BJ (cell line): ENCODE results near the gene IFI27L1. TPM values are rescaled to one million over a fixed set of nuclear protein-coding genes. Genes with fewer than 3 reads are reported as not detected.

Experiments
- CTCF ChIA-PET: fragments of 350-600 bp; formaldehyde crosslinking; extraction: SDS; loops from one replicate; lab custom pipeline; 2021; ENCODE audit warnings: antibody characterized with exemption, inconsistent platforms; lab: Yijun Ruan, JAX
- POLR2A ChIA-PET: fragments of 300-600 bp; sonication (Branson Sonifier 250); formaldehyde crosslinking; extraction: SDS; loops from one replicate; lab custom pipeline; 2021; ENCODE audit warnings: antibody characterized with exemption; lab: Charles Lee
- DNase-seq: peaks from one replicate; pipeline ENCODE4 v3.0.0-alpha.2; 2011; ENCODE audit warnings: low read depth
- H3K27me3 ChIP-seq: 2 replicates; pipeline ENCODE4 v1.6.0; 2011; ENCODE audit warnings: low read length; ENCODE audit not compliant: control insufficient read depth, insufficient read depth
- H3K36me3 ChIP-seq: 2 replicates; pipeline ENCODE4 v1.5.1; 2011; ENCODE audit warnings: low read length; ENCODE audit not compliant: control insufficient read depth, insufficient read depth
- H3K4me3 ChIP-seq: 2 replicates; pipeline ENCODE4 v1.5.1; 2011; ENCODE audit warnings: low read depth, mild to moderate bottlenecking, control low read depth, low read length
- polyA plus RNA-seq: library from polyadenylated mRNA; depleted of rRNA; stranded (reverse); fragments of >200 nt; gene quantifications from 2 replicates; pipeline ENCODE4 v1.2.3, GENCODE V29; 2011
- TF ChIP-seq, protein P1 (sequence below): IDR thresholded peaks from 2 replicates; pipeline ENCODE4 v1.5.1; 2011; ENCODE audit warnings: low read depth, mild to moderate bottlenecking, control low read depth, inconsistent platforms, low read length, moderate library complexity; ENCODE audit not compliant: insufficient read depth

Gene IFI27L1
- polyA plus RNA-seq, 1 experiment = 18.6 TPM

DNA sequence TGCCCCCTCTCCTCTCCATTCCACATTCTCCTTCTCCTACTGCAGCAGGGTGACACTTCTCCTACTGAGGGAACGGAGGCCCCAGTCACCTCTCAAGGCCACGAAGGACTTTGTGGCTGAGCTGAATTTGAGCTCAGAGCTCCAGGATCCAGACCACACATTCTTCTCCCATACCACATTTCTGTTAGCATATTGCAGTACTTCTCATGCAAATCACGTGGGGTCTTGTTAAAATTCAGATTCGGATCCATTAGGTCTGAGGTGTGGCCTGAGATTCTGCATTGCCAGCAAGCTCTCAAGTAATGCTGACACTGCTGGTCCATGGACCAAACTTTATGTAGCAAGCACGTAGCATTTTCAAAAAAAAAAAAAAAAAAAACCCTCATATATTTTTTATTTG is 57.9 kb downstream of the IFI27L1 start:
- Histone ChIP-seq H3K4me3 (no peak overlapping the region), H3K36me3 (no peaks in the 10 kb centered on the region), H3K27me3 (peaks cover 4% of the 10 kb centered on the region)
- ChIA-PET CTCF (interaction anchor here (0.8 to 9.7 kb wide), 5 partner anchors 87 to 482 kb away, joined by 3 to 248 read pairs (median 37); no protein-coding TSS in a partner anchor), POLR2A (no interaction called here)
- TF ChIP-seq, protein P1, sequence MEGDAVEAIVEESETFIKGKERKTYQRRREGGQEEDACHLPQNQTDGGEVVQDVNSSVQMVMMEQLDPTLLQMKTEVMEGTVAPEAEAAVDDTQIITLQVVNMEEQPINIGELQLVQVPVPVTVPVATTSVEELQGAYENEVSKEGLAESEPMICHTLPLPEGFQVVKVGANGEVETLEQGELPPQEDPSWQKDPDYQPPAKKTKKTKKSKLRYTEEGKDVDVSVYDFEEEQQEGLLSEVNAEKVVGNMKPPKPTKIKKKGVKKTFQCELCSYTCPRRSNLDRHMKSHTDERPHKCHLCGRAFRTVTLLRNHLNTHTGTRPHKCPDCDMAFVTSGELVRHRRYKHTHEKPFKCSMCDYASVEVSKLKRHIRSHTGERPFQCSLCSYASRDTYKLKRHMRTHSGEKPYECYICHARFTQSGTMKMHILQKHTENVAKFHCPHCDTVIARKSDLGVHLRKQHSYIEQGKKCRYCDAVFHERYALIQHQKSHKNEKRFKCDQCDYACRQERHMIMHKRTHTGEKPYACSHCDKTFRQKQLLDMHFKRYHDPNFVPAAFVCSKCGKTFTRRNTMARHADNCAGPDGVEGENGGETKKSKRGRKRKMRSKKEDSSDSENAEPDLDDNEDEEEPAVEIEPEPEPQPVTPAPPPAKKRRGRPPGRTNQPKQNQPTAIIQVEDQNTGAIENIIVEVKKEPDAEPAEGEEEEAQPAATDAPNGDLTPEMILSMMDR = no peak
- DNase-seq = no peak

DNA sequence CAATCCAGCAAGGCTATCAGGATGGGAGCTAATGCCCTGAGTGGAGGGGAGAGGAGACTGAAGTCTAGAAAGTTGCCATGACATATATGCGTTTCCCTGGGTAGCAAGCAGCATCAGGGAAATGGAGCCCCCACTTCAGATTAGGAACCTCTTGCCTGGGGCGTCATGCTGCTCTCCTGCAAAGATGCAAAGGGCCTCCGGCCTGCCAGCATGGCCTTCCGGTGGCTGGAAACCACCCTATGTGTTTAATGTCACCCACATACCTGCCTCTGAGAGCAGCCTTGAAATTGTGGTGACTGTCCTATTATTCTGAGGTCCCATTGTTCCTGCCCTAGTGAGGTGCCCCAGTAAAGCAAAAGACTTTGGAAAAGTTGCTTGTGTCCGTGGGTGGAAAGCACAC is 58.3 kb downstream of the IFI27L1 start:
- H3K4me3 ChIP-seq = no peak overlapping the region
- DNase-seq = no peak
- TF ChIP-seq, protein P1 = no peak
- peaks cover 4% of the 10 kb centered on the region for H3K27me3 ChIP-seq
- no peaks in the 10 kb centered on the region for H3K36me3 ChIP-seq
- ChIA-PET POLR2A (no interaction called here), CTCF (interaction anchor here (0.6 to 9.7 kb wide), 5 partner anchors 102 to 1028 kb away, joined by 3 to 248 read pairs (median 3); no protein-coding TSS in a partner anchor)

DNA sequence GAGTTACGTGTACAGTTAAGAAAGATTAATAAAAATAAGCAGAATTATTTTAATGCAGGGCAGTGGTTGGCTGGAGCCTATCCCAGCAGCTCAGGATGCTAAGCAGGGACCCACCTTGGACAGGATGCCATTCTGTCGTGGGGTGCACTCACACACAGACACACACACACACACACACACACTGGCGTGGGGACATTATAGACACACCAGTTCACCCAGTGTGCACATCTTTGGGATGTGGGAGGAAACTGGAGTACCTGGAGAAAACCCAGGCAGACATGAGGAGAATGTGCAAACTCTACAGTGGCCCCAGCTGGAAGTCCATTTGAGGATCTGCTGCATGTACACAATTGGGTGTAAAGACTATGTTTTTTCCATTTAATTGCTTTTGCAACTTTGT is 61.1 kb downstream of the IFI27L1 start:
- CTCF ChIA-PET = interaction anchor here (0.6 to 9.7 kb wide), 10 partner anchors 9 to 250 kb away, joined by 3 to 248 read pairs (median 4); no protein-coding TSS in a partner anchor

DNA sequence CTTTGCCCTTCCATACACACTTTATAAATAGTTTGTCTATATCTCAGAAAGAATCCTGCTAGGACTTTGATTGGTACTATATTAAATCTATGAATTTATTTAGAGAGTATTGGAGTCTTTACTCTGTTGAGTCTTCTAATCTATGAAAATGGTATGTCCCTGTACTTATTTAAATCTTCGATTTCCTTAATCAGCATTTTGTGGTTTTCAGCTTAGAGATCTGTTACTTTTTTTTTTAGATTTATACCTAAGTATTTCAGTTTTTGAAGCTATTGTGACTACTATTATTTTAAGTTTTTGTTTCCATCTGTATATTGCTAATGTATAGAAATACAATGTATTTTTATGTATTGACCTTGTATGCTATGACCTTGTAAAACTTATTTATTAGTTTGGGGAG is 61.7 kb downstream of the IFI27L1 start:
- TF ChIP-seq, protein P1 = no peak
- DNase-seq = no peak
- H3K4me3 ChIP-seq = no peak overlapping the region
- H3K27me3 ChIP-seq = peaks cover 4% of the 10 kb centered on the region
- CTCF ChIA-PET = interaction anchor here (0.7 to 9.7 kb wide), 9 partner anchors 9 to 203 kb away, joined by 3 to 248 read pairs (median 4); no protein-coding TSS in a partner anchor
- H3K36me3 ChIP-seq = no peaks in the 10 kb centered on the region
- POLR2A ChIA-PET = no interaction called here

More for the DNA sequence above, 61.1 kb downstream of the IFI27L1 start:
- Histone ChIP-seq H3K4me3 (no peak overlapping the region), H3K36me3 (no peaks in the 10 kb centered on the region), H3K27me3 (peaks cover 4% of the 10 kb centered on the region)
- TF ChIP-seq, protein P1 = no peak
- DNase-seq = no peak
- POLR2A ChIA-PET = no interaction called here

DNA sequence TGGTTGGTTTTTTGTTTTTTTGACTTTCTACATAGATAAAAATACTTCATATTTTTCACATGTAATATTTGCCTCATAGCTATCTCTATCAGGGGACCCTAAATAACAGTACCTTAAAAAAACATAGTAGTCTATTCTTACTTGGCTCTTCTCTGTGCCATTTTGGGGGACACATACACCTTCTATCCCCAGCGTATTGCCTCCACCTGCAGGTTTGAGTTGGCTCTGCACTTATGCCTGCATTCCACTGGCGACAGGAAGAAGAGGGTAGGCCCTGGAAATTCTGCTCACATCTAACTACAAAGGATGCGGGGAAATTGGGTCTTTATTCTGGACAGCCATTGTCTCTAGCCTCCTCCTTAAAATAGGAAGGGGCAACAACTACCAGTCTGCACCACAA is 62.1 kb downstream of the IFI27L1 start:
- CTCF ChIA-PET = interaction anchor here (0.7 to 9.7 kb wide), 6 partner anchors 8 to 115 kb away, joined by 3 to 248 read pairs (median 4); no protein-coding TSS in a partner anchor
- H3K4me3 ChIP-seq = no peak overlapping the region
- TF ChIP-seq, protein P1 = peak; percentile 36
- no peak for DNase-seq
- H3K27me3 ChIP-seq = peaks cover 3% of the 10 kb centered on the region
- no peaks in the 10 kb centered on the region for H3K36me3 ChIP-seq
- POLR2A ChIA-PET = no interaction called here
